BJ (cell line): ENCODE results near the gene CYYR1. TPM values are rescaled to one million over a fixed set of nuclear protein-coding genes. Genes with fewer than 3 reads are reported as not detected.

Source experiments
- CTCF ChIA-PET: fragments of 350-600 bp; formaldehyde crosslinking; extraction: SDS; loops from one replicate; lab custom pipeline; 2021; ENCODE audit warnings: antibody characterized with exemption, inconsistent platforms; lab: Yijun Ruan, JAX
- POLR2A ChIA-PET: fragments of 300-600 bp; sonication (Branson Sonifier 250); formaldehyde crosslinking; extraction: SDS; loops from one replicate; lab custom pipeline; 2021; ENCODE audit warnings: antibody characterized with exemption; lab: Charles Lee
- DNase-seq: peaks from one replicate; pipeline ENCODE4 v3.0.0-alpha.2; 2011; ENCODE audit warnings: low read depth
- H3K27me3 ChIP-seq: 2 replicates; pipeline ENCODE4 v1.6.0; 2011; ENCODE audit warnings: low read length; ENCODE audit not compliant: control insufficient read depth, insufficient read depth
- H3K36me3 ChIP-seq: 2 replicates; pipeline ENCODE4 v1.5.1; 2011; ENCODE audit warnings: low read length; ENCODE audit not compliant: control insufficient read depth, insufficient read depth
- H3K4me3 ChIP-seq: 2 replicates; pipeline ENCODE4 v1.5.1; 2011; ENCODE audit warnings: low read depth, mild to moderate bottlenecking, control low read depth, low read length
- polyA plus RNA-seq: library from polyadenylated mRNA; depleted of rRNA; stranded (reverse); fragments of >200 nt; gene quantifications from 2 replicates; pipeline ENCODE4 v1.2.3, GENCODE V29; 2011
- TF ChIP-seq, protein P1 (sequence below): IDR thresholded peaks from 2 replicates; pipeline ENCODE4 v1.5.1; 2011; ENCODE audit warnings: low read depth, mild to moderate bottlenecking, control low read depth, inconsistent platforms, low read length, moderate library complexity; ENCODE audit not compliant: insufficient read depth

The CYYR1 gene
- polyA plus RNA-seq, 1 experiment: not detected

DNA sequence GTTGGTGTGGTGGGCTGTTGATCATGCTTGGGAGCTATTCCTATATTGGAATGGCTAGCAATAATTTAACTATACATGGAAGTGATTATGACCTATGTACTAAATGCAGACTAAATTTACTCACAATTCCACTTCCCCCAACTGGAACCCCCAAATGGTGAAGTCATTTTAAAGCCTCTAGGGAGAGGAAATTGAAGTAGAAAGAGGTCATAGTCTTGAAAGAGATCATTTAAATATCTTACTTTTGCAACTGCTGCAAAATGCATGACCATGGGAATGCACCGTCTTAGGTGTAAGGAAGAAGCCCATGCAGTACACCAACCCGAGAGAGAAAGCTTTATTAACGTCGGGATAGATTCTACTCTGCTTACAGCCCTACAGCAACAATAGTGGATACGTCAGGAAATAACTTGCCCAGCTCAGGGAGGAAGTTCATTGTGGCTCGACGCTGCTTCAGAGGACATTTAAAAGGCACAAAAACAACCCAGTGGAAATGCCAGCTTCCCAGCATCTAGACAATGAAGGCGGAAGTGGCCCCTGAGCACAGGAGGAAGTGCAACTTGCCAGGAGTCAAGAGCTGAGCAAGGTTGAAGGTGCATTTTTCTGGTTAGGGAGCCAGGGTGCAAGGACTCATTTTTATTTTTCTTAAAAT is 26.5 kb downstream of the CYYR1 start:
- POLR2A ChIA-PET: no interaction called here
- no peaks in the 10 kb centered on the region for H3K36me3 ChIP-seq
- DNase-seq: no peak
- H3K4me3 ChIP-seq: no peak overlapping the region
- H3K27me3 ChIP-seq: no peaks in the 10 kb centered on the region
- TF ChIP-seq, protein P1, sequence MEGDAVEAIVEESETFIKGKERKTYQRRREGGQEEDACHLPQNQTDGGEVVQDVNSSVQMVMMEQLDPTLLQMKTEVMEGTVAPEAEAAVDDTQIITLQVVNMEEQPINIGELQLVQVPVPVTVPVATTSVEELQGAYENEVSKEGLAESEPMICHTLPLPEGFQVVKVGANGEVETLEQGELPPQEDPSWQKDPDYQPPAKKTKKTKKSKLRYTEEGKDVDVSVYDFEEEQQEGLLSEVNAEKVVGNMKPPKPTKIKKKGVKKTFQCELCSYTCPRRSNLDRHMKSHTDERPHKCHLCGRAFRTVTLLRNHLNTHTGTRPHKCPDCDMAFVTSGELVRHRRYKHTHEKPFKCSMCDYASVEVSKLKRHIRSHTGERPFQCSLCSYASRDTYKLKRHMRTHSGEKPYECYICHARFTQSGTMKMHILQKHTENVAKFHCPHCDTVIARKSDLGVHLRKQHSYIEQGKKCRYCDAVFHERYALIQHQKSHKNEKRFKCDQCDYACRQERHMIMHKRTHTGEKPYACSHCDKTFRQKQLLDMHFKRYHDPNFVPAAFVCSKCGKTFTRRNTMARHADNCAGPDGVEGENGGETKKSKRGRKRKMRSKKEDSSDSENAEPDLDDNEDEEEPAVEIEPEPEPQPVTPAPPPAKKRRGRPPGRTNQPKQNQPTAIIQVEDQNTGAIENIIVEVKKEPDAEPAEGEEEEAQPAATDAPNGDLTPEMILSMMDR: no peak
- CTCF ChIA-PET: no interaction called here

DNA sequence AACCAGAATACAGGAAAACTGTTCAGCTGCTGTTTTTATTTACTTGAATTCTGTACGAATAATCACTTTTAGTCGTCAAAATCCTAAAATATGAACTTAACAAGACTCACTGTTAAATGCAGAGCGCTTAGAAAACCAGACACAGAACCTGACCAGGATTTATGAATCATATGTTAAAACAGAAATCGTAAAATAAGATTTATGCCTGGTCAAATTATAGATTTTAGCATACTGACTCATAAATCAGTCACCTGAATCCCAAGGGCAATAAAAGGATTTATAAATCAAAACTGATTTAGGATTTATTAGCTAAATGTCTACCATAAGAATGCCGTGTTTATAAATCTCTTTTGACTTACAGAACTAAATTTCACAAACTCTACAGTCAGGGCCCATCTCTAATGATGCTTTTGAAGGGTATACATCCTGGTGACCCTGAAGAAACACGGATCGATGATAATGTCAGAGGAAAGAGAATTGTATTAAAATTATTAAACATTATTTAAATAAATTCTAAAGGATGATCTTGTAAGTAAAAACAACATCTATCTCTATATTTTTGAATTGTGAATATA is 28.8 kb downstream of the CYYR1 start:
- POLR2A ChIA-PET: no interaction called here
- Histone ChIP-seq H3K4me3 (no peak overlapping the region), H3K27me3 (no peaks in the 10 kb centered on the region), H3K36me3 (no peaks in the 10 kb centered on the region)
- no peak for DNase-seq
- TF ChIP-seq, protein P1: no peak
- CTCF ChIA-PET: interaction anchor here (1.1 kb wide), 1 partner anchor 9 kb away, joined by 3 read pairs; no protein-coding TSS in a partner anchor

DNA sequence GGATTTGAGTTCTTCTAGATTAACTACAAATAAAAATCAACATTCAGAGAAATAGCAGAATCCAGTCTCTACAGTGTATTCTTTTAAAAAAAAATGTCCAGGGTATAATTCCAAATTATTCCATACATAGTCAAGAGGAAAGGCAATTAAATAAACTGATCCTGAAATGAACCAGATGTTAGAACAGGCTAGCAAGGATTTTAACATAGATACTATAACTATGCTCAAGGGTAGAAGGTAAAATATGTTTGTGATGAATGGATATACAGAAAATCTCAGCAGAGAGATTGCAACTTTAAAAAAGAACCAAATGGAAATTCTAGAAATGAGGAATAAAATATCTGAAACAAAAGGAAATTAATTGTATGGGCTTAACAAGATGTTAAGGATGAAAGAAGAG is 32.4 kb downstream of the CYYR1 start:
- H3K36me3 ChIP-seq: no peaks in the 10 kb centered on the region
- TF ChIP-seq, protein P1: no peak
- CTCF ChIA-PET: no interaction called here
- no peak for DNase-seq
- no peaks in the 10 kb centered on the region for H3K27me3 ChIP-seq
- POLR2A ChIA-PET: no interaction called here
- H3K4me3 ChIP-seq: no peak overlapping the region

DNA sequence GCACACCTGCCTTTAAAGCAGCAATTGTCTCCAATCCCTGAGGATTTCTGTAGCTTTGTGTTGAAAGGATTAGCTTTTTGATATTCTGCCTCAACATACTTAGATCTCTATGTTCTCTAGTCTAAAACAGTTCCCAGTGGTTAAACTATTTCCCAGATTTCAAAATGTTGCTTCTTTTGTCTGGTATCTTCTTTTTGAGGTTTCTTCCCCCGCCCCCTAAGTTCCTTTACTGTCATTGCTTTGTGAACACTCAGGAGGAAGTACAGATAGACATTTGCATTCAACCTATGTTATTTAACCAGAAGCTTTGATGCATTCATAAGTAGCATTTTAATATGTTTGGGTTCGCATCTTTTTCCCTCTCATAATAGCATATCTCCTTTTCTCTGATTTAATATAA is 33.5 kb downstream of the CYYR1 start:
- H3K4me3 ChIP-seq: no peak overlapping the region
- no peaks in the 10 kb centered on the region for H3K27me3 ChIP-seq
- no peaks in the 10 kb centered on the region for H3K36me3 ChIP-seq
- CTCF ChIA-PET: no interaction called here
- POLR2A ChIA-PET: no interaction called here
- TF ChIP-seq, protein P1: no peak
- no peak for DNase-seq

DNA sequence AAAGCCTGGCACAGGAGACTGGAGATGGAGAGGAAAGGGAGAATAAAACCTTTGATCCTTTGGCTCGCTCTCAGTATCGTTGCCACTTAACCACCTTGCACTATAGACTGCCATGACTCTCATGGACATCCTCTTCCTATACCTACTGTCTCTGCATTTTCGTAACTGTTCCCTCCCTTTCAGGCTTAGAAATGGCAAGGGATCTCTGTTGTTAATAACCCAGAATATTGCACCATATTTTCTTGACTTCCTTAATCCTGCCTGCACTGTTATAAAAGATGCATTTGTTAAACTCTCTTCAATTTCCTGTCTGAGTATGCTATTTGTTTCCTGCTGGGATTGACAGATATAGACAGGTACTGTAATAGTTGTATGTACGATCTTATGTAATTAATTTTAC is 38.6 kb downstream of the CYYR1 start:
- DNase-seq: no peak
- Histone ChIP-seq H3K27me3 (no peaks in the 10 kb centered on the region), H3K4me3 (no peak overlapping the region), H3K36me3 (no peaks in the 10 kb centered on the region)
- ChIA-PET CTCF (no interaction called here), POLR2A (no interaction called here)
- TF ChIP-seq, protein P1: no peak
